Nephron (organoid): ENCODE data around the gene MUC20.

Experiments
- H3K27ac Mint-ChIP-seq, 3 experiments: 2 replicates each; pipeline ENCODE4 v1.8.0; 2020; ENCODE audit warnings: mixed read lengths in 3 of 3, mild to moderate bottlenecking in 2 of 3, moderate library complexity in 1 of 3
- H3K27me3 Mint-ChIP-seq: 2 replicates; pipeline ENCODE4 v1.8.0; 2021; ENCODE audit warnings: low read depth, mild to moderate bottlenecking, moderate library complexity, mixed read lengths
- H3K36me3 Mint-ChIP-seq: 2 replicates; pipeline ENCODE4 v1.8.0; 2020; ENCODE audit warnings: low read depth, mixed read lengths
- H3K4me1 Mint-ChIP-seq: 2 replicates; pipeline ENCODE4 v1.8.0; 2020; ENCODE audit warnings: mixed read lengths
- H3K4me3 Mint-ChIP-seq, 3 experiments: 2 replicates each; pipeline ENCODE4 v1.8.0; 2020; ENCODE audit warnings: mild to moderate bottlenecking in 3 of 3, mixed read lengths in 3 of 3, moderate library complexity in 2 of 3
- H3K9me3 Mint-ChIP-seq: 2 replicates; pipeline ENCODE4 v1.8.0; 2020; ENCODE audit warnings: mixed read lengths
- TF ChIP-seq, protein P1 (sequence below), 3 experiments: fragments of 200-600 bp; sonication (generic); IDR thresholded peaks; one replicate each; pipeline ENCODE4 v1.5.0; 2021; ENCODE audit warnings: antibody characterized with exemption in 3 of 3; ENCODE audit not compliant: unreplicated experiment in 3 of 3

Gene MUC20

DNA sequence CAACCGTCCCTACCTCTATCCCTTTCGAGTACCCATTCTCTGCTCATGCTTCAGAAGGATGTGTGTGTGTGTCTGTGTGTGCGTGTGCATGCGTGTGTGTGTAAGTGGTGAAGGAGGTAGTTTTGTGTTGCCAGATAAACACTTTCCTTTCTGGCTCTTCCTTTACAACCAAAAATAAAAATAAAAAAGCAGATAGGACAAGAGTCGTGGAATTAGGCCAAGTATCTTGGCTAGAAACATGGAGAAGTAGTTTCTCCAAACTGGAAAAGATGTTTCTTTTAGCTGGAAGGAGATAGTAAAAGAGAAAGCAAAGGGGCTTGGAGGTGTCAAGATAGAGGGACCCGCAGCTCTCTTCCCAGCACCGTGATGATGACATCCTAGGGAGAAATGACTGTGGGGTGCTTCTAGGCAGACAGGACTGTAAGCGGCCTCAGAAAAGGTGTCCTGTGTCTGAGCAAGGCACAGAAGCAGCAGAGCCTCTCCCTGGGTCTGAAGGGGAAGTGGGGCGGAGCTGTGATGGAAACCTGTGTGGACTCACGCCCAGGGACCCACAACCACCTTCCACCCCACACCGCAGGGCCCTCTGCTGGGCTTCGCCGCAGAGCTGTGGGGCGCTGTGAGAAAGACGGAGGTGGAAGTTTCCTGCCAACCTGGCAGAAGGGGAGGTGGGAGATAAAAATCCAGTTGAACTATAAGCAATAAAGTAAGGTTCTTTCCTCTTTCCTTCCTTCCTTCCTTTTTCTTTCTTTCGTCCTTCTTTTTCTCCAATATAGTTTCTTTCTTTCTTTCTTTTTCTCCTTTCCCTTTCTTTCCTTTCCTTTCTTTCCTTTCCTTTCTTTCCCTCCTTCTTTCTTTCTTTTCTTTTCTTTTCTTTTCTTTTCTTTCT, 35.3 kb downstream of the MUC20 start:
- peaks cover 3% of the 10 kb centered on the region for H3K9me3 Mint-ChIP-seq
- no peak overlapping the region for H3K4me3 Mint-ChIP-seq
- peaks cover 26% of the 10 kb centered on the region for H3K4me1 Mint-ChIP-seq
- peak overlapping the region in 2 of 3 experiments; percentile 16 to 37 for H3K27ac Mint-ChIP-seq
- H3K36me3 Mint-ChIP-seq = no peaks in the 10 kb centered on the region
- H3K27me3 Mint-ChIP-seq = peaks cover 20% of the 10 kb centered on the region
- TF ChIP-seq, protein P1, sequence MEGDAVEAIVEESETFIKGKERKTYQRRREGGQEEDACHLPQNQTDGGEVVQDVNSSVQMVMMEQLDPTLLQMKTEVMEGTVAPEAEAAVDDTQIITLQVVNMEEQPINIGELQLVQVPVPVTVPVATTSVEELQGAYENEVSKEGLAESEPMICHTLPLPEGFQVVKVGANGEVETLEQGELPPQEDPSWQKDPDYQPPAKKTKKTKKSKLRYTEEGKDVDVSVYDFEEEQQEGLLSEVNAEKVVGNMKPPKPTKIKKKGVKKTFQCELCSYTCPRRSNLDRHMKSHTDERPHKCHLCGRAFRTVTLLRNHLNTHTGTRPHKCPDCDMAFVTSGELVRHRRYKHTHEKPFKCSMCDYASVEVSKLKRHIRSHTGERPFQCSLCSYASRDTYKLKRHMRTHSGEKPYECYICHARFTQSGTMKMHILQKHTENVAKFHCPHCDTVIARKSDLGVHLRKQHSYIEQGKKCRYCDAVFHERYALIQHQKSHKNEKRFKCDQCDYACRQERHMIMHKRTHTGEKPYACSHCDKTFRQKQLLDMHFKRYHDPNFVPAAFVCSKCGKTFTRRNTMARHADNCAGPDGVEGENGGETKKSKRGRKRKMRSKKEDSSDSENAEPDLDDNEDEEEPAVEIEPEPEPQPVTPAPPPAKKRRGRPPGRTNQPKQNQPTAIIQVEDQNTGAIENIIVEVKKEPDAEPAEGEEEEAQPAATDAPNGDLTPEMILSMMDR (IDR thresholded peaks at IDR 0.05; ENCODE audit: unreplicated experiment in 3 of 3) = no peak

DNA sequence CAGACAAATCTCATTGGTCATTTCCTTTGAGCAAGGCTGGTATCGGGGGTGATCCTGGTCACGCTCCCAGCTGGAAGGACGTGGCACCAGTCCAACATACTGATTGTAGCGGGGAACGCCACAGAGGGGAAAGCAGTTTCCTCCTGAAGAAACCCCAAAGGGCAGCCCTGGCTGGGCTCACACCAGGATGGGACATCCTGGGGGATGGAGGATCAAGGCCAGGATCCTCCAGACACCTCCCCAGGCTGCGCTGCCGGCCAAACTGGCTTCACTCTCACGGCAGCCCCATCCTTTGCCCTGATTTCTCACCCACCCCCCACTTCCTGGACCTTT, 36.6 kb downstream of the MUC20 start:
- H3K36me3 Mint-ChIP-seq = no peaks in the 10 kb centered on the region
- peaks cover 26% of the 10 kb centered on the region for H3K4me1 Mint-ChIP-seq
- H3K27me3 Mint-ChIP-seq = peaks cover 21% of the 10 kb centered on the region
- TF ChIP-seq, protein P1 (IDR thresholded peaks at IDR 0.05; ENCODE audit: unreplicated experiment in 3 of 3) = no peak
- peaks cover 3% of the 10 kb centered on the region for H3K9me3 Mint-ChIP-seq
- no peak overlapping the region for H3K27ac Mint-ChIP-seq
- no peak overlapping the region for H3K4me3 Mint-ChIP-seq

DNA sequence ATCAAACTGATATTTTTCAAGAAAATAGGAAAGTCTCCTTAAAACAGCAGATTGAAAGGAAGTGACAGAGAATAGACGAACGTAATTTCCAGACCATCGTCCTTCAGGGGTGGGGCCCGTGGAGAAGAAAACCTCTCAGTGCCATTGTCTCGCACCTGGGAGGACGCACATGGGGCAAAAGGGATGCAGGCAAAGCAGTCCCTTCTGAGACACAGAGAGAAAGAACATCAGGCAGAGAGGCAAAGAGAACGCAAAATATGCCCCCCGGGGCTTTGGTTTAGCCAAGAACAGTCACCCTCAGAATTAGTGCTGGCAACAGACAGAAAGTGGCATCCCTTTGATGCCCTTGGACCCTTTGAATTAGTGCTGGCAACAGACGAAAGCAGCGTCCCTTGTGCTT, 37.0 kb downstream of the MUC20 start:
- Mint-ChIP-seq H3K36me3 (no peaks in the 10 kb centered on the region), H3K9me3 (peaks cover 3% of the 10 kb centered on the region), H3K27me3 (peaks cover 21% of the 10 kb centered on the region), H3K4me1 (peaks cover 26% of the 10 kb centered on the region), H3K4me3 (no peak overlapping the region), H3K27ac (no peak overlapping the region)
- TF ChIP-seq, protein P1 (IDR thresholded peaks at IDR 0.05; ENCODE audit: unreplicated experiment in 3 of 3) = no peak

DNA sequence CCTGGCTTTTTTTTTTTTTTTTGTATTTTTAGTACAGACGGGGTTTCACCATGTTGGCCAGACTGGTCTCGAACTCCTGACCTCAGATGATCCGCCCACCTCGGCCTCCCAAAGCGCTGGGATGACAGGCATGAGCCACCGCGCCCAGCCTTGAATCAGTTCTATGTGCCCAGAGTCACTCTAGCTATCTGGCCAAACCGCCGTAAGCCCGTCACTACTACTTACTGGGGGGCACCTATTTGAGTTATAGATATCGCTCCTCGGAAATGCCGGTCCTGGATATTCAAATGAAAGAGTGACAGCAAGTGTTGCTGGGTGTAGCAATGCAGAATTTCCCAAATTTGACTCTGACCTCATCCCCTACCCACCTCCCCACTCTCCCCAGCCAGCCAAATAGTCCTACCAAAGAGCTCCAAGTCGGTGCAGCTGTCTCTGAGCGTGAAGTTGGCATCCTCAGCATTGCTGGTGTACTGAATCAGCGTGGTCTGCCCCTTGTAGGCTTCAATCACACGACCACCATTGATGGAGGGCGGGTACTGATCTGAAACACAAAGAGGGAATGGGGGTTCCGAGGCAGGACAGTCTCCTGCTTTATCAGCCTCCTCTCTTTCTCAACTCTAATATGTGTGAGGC, 38.1 kb downstream of the MUC20 start:
- Mint-ChIP-seq H3K36me3 (no peaks in the 10 kb centered on the region), H3K27ac (no peak overlapping the region), H3K9me3 (peaks cover 3% of the 10 kb centered on the region), H3K4me3 (no peak overlapping the region), H3K27me3 (peaks cover 22% of the 10 kb centered on the region), H3K4me1 (peaks cover 31% of the 10 kb centered on the region)
- TF ChIP-seq, protein P1 (IDR thresholded peaks at IDR 0.05; ENCODE audit: unreplicated experiment in 3 of 3) = no peak

DNA sequence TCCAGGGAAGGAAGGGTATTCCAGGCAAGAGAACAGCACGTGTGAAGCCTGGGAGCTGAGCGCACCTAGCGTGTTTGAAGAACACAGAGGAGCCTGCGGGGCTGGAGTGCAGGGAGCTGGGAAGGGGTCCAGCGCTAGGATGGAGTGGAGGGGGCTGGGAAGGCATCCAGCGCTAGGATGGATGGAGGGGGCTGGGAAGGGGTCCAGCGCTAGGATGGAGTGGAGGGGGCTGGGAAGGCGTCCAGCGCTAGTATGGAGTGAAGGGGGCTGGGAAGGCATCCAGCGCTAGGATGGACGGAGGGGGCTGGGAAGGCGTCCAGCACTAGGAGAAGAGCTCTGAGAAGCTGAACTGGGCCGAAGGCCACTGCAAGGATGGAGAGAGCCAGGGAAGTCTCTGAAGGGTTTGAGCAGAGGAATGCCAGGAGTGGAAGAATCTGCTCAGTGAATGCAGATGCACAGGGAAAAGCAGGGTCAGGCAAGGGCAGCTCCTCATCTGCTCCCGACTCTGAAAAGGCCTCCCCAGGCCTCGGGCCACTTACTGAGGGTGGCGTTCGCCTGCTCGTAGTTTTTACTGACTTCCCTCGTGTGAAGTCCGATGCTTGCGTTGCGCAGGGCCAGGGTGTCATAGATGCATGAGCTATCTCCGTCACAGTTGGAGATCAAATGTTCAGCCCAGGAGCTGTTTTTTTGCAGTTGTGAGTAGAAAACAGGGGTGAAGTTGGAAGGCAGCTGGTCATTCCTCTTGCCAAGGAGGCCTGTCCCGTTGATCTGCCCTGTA, 39.8 kb downstream of the MUC20 start:
- H3K36me3 Mint-ChIP-seq = no peaks in the 10 kb centered on the region

More for the DNA sequence above, 39.8 kb downstream of the MUC20 start:
- peaks cover 3% of the 10 kb centered on the region for H3K9me3 Mint-ChIP-seq
- peaks cover 25% of the 10 kb centered on the region for H3K27me3 Mint-ChIP-seq
- H3K27ac Mint-ChIP-seq = peak overlapping the region in 2 of 3 experiments; percentile 55 to 88
- H3K4me1 Mint-ChIP-seq = peaks cover 33% of the 10 kb centered on the region
- H3K4me3 Mint-ChIP-seq = no peak overlapping the region
- TF ChIP-seq, protein P1 (IDR thresholded peaks at IDR 0.05; ENCODE audit: unreplicated experiment in 3 of 3) = no peak
